Testis (tissue), 3 donors: ENCODE measurements around the gene SH3RF2. TPM values are rescaled to one million over a fixed set of nuclear protein-coding genes. Genes with fewer than 3 reads are reported as not detected.

Experiments used
- DNase-seq: peaks from one replicate; pipeline ENCODE4 v3.0.0-alpha.2; 2019
- H3K27ac ChIP-seq, 2 donors: fragments of 200-600 bp; sonication (generic); one replicate each; pipeline ENCODE4 v1.5.1; 2019
- H3K27me3 ChIP-seq: fragments of 200-600 bp; sonication (generic); one replicate; pipeline ENCODE4 v1.5.1; 2019
- H3K36me3 ChIP-seq: fragments of 200-600 bp; sonication (generic); one replicate; pipeline ENCODE4 v1.5.1; 2017; ENCODE audit warnings: low read depth; ENCODE audit errors: missing control alignments
- H3K4me1 ChIP-seq: fragments of 200-600 bp; sonication (generic); one replicate; pipeline ENCODE4 v1.5.1; 2019
- H3K4me3 ChIP-seq, 2 donors: fragments of 200-600 bp; sonication (generic); one replicate each; pipeline ENCODE4 v1.5.1; 2017 to 2019
- H3K9me3 ChIP-seq: fragments of 200-600 bp; sonication (generic); one replicate; pipeline ENCODE4 v1.5.1; 2017
- POLR2A ChIP-seq: fragments of 450-650 bp; IDR thresholded peaks from one replicate; pipeline ENCODE4 v1.6.1; 2017; ENCODE audit warnings: antibody characterized with exemption, mild to moderate bottlenecking, moderate library complexity
- WGBS, 2 donors: methylation state at CpG; one replicate each; pipeline ENCODE4 v1.1.5; 2018; 5-methylcytosine and 5-hydroxymethylcytosine counted together
- intact Hi-C: fragments of 100-400 bp; cut with DNase I; formaldehyde crosslinking; loops from one replicate; pipeline ENCODE4 v1.15.1; 2023; ENCODE audit warnings: low total_unique reads
- polyA plus RNA-seq: library from polyadenylated mRNA; stranded (reverse); fragments of 350-450 nt; fragmentation: Illumina TruSeq; extraction: RNeasy Lipid Tissue Mini Kit (QIAGEN cat#74804); gene quantifications from one replicate; pipeline ENCODE4 v1.2.3, GENCODE V29; 2014; ENCODE audit warnings: low read depth, low replicate concordance; ENCODE audit not compliant: insufficient read depth
- total RNA-seq, 2 donors: library from RNA; depleted of rRNA; stranded (reverse); fragments of >200 nt; gene quantifications; one replicate each; pipeline ENCODE4 v1.2.3, GENCODE V29; 2016
- TF ChIP-seq, protein P1 (sequence below), 3 experiments: fragments of 450-650 bp in 2 of 3; fragments of 200-600 bp in 1 of 3; sonication (generic) in 1 of 3; IDR thresholded peaks; one replicate each; pipeline ENCODE4 v1.5.1; 2016 to 2019; ENCODE audit warnings: antibody characterized with exemption in 3 of 3, mild to moderate bottlenecking in 2 of 3, moderate library complexity in 1 of 3

Gene SH3RF2
- total and polyA plus RNA-seq, 3 donors from 2014 or later: 127 to 416 (median 378) TPM

GRCh38 chr5:146109379-146109778, 173.0 kb downstream of the SH3RF2 start:
- Histone ChIP-seq H3K36me3 (no peaks in the 10 kb centered on the region), H3K4me3 (no peak overlapping the region), H3K4me1 (no peaks in the 10 kb centered on the region), H3K9me3 (no peaks in the 10 kb centered on the region), H3K27ac (no peak overlapping the region), H3K27me3 (no peaks in the 10 kb centered on the region)
- intact Hi-C loops: no loop called here
- 81% methylated on average over 1 of the region's 1 CpG for WGBS, 2 donors
- TF ChIP-seq, protein P1, sequence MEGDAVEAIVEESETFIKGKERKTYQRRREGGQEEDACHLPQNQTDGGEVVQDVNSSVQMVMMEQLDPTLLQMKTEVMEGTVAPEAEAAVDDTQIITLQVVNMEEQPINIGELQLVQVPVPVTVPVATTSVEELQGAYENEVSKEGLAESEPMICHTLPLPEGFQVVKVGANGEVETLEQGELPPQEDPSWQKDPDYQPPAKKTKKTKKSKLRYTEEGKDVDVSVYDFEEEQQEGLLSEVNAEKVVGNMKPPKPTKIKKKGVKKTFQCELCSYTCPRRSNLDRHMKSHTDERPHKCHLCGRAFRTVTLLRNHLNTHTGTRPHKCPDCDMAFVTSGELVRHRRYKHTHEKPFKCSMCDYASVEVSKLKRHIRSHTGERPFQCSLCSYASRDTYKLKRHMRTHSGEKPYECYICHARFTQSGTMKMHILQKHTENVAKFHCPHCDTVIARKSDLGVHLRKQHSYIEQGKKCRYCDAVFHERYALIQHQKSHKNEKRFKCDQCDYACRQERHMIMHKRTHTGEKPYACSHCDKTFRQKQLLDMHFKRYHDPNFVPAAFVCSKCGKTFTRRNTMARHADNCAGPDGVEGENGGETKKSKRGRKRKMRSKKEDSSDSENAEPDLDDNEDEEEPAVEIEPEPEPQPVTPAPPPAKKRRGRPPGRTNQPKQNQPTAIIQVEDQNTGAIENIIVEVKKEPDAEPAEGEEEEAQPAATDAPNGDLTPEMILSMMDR (IDR thresholded peaks at IDR 0.05): no peak
- DNase-seq: no peak

GRCh38 chr5:146111409-146111808, 175.0 kb downstream of the SH3RF2 start:
- TF ChIP-seq, protein P1 (IDR thresholded peaks at IDR 0.05): no peak
- no peak for TF ChIP-seq POLR2A
- no peaks in the 10 kb centered on the region for H3K9me3 ChIP-seq
- H3K27me3 ChIP-seq: no peaks in the 10 kb centered on the region
- 58 to 79% methylated on average over 1 of the region's 1 CpG for WGBS, 2 donors
- no peaks in the 10 kb centered on the region for H3K36me3 ChIP-seq
- no peak overlapping the region for H3K4me3 ChIP-seq
- DNase-seq: no peak
- H3K27ac ChIP-seq: no peak overlapping the region
- intact Hi-C loops: no loop called here
- H3K4me1 ChIP-seq: no peaks in the 10 kb centered on the region

DNA sequence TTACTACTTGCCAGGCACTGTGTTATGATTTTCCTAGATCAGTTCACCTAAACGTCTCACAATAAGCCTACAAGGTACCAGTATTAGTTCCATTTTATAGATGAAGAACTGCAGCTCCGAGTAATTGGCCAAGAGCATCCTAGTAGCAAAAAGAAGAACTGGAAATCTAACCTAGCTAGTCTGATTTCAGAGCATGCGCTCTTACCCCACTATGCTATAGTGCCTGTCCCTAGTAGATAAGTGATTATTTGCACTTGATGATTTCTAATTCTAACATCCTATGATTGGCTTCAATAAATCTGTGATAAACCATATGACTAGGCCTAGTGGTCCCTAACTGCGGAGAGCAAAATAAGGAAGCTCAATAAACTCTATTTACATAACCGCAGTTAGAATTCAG, 176.1 kb downstream of the SH3RF2 start:
- Histone ChIP-seq H3K9me3 (no peaks in the 10 kb centered on the region), H3K27me3 (no peaks in the 10 kb centered on the region), H3K4me3 (no peak overlapping the region), H3K36me3 (no peaks in the 10 kb centered on the region), H3K4me1 (no peaks in the 10 kb centered on the region), H3K27ac (no peak overlapping the region)
- DNase-seq: no peak
- TF ChIP-seq POLR2A: no peak
- TF ChIP-seq, protein P1 (IDR thresholded peaks at IDR 0.05): no peak
- intact Hi-C loops: no loop called here
- 80 to 89% methylated on average over 5 of the region's 5 CpGs for WGBS, 2 donors

Other genes starting within 250 kb of the SH3RF2 start
- 10 to 100 TPM; 13.8 to 15.7 TPM for gene PRELID2, start 101.2 kb upstream of the SH3RF2 start, total RNA-seq
- gene PRELID2, start 101.2 kb upstream of the SH3RF2 start, polyA plus RNA-seq: 2.9 TPM
- under 1 TPM in 1 of 2 donors, not detected in 1; 0.31 TPM for gene GRXCR2, start 63.6 kb upstream of the SH3RF2 start, total RNA-seq
- 0.99 TPM for gene GRXCR2, start 63.6 kb upstream of the SH3RF2 start, polyA plus RNA-seq
- gene PLAC8L1, start 169.0 kb downstream of the SH3RF2 start, total RNA-seq: 1 to 10 TPM; 4.4 to 7.8 TPM
- gene PLAC8L1, start 169.0 kb downstream of the SH3RF2 start, polyA plus RNA-seq: 27.7 TPM
- gene LARS1, start 246.1 kb downstream of the SH3RF2 start, total RNA-seq: 10 to 100 TPM; 59.2 to 68.1 TPM
- 58.0 TPM for gene LARS1, start 246.1 kb downstream of the SH3RF2 start, polyA plus RNA-seq